Measurements from ENCODE around the gene AGBL4.

AGBL4 gene

GRCh38 chr1:48936436-48936835 is 1087.3 kb downstream of the AGBL4 start:
- TF ChIP-seq CTCF (IDR thresholded peaks at IDR 0.05) = no peak
- Histone ChIP-seq H3K27ac (no peak overlapping the region), H3K36me3 (no peaks in the 10 kb centered on the region), H3K4me3 (ENCODE audit: low read depth in 1 of 2, low read length in 1 of 2) (no peak overlapping the region), H3K4me1 (ENCODE audit: control insufficient read depth in 1 of 2, insufficient read depth in 1 of 2, low read depth in 1 of 2, low read length in 1 of 2) (no peaks in the 10 kb centered on the region), H3K9me3 (no peaks in the 10 kb centered on the region), H3K27me3 (peaks cover 5% of the 10 kb centered on the region)

- Histone ChIP-seq H3K27me3 (peaks cover 7% of the 10 kb centered on the region), H3K27ac (no peak overlapping the region), H3K4me3 (ENCODE audit: low read depth in 1 of 2, low read length in 1 of 2) (no peak overlapping the region), H3K4me1 (ENCODE audit: control insufficient read depth in 1 of 2, insufficient read depth in 1 of 2, low read depth in 1 of 2, low read length in 1 of 2) (no peaks in the 10 kb centered on the region), H3K36me3 (no peaks in the 10 kb centered on the region), H3K9me3 (no peaks in the 10 kb centered on the region)
- TF ChIP-seq CTCF (IDR thresholded peaks at IDR 0.05) = no peak
Measured at GRCh38 chr1:48932366-48932765, 1091.4 kb downstream of the AGBL4 start.

- Histone ChIP-seq H3K9me3 (no peaks in the 10 kb centered on the region), H3K4me1 (ENCODE audit: control insufficient read depth in 1 of 2, insufficient read depth in 1 of 2, low read depth in 1 of 2, low read length in 1 of 2) (no peaks in the 10 kb centered on the region), H3K27ac (no peak overlapping the region), H3K36me3 (no peaks in the 10 kb centered on the region), H3K4me3 (ENCODE audit: low read depth in 1 of 2, low read length in 1 of 2) (no peak overlapping the region), H3K27me3 (peaks cover 7% of the 10 kb centered on the region)
- TF ChIP-seq CTCF (IDR thresholded peaks at IDR 0.05) = no peak
Measured at GRCh38 chr1:48931506-48932192, 1092.1 kb downstream of the AGBL4 start.

- Histone ChIP-seq H3K27ac (no peak overlapping the region), H3K4me1 (ENCODE audit: control insufficient read depth in 1 of 2, insufficient read depth in 1 of 2, low read depth in 1 of 2, low read length in 1 of 2) (no peaks in the 10 kb centered on the region), H3K9me3 (no peaks in the 10 kb centered on the region), H3K4me3 (ENCODE audit: low read depth in 1 of 2, low read length in 1 of 2) (no peak overlapping the region), H3K27me3 (peaks cover 7% of the 10 kb centered on the region), H3K36me3 (no peaks in the 10 kb centered on the region)
- TF ChIP-seq CTCF (IDR thresholded peaks at IDR 0.05) = no peak
Measured at GRCh38 chr1:48930011-48930410, 1093.7 kb downstream of the AGBL4 start.

GRCh38 chr1:48924099-48924498 is 1099.7 kb downstream of the AGBL4 start:
- Histone ChIP-seq H3K4me1 (ENCODE audit: control insufficient read depth in 1 of 2, insufficient read depth in 1 of 2, low read depth in 1 of 2, low read length in 1 of 2) (no peaks in the 10 kb centered on the region), H3K36me3 (no peaks in the 10 kb centered on the region), H3K27ac (no peak overlapping the region), H3K9me3 (no peaks in the 10 kb centered on the region), H3K4me3 (ENCODE audit: low read depth in 1 of 2, low read length in 1 of 2) (no peak overlapping the region), H3K27me3 (no peaks in the 10 kb centered on the region)
- no peak for TF ChIP-seq CTCF (IDR thresholded peaks at IDR 0.05)

All from neutrophil (primary cell).